Measurements from ENCODE around the gene KRT6B.

DNA sequence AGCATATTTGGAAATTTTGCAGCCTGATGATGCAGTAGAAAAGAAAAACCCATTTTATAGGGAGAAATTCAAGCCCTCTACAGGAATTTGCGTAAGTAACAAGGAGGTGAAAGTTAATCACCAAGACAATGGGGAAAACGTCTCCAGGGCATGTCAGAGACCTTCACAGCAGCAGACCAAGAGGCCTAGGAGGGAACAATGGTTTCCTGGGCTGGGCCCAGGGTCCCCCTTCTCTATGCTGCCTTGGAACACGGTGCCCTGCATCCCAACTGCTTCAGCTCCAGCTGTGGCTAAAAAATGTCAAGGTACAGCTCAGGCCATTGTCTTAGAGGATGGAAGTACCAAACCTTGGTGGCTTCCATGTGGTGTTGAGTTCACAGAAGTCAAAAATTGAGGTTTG, 28.1 kb upstream of the KRT6B start:
- TF ChIP-seq, protein P1, sequence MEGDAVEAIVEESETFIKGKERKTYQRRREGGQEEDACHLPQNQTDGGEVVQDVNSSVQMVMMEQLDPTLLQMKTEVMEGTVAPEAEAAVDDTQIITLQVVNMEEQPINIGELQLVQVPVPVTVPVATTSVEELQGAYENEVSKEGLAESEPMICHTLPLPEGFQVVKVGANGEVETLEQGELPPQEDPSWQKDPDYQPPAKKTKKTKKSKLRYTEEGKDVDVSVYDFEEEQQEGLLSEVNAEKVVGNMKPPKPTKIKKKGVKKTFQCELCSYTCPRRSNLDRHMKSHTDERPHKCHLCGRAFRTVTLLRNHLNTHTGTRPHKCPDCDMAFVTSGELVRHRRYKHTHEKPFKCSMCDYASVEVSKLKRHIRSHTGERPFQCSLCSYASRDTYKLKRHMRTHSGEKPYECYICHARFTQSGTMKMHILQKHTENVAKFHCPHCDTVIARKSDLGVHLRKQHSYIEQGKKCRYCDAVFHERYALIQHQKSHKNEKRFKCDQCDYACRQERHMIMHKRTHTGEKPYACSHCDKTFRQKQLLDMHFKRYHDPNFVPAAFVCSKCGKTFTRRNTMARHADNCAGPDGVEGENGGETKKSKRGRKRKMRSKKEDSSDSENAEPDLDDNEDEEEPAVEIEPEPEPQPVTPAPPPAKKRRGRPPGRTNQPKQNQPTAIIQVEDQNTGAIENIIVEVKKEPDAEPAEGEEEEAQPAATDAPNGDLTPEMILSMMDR (IDR thresholded peaks at IDR 0.05 in 4 of 5, conservative IDR thresholded peaks at IDR 0.05 in 1 of 5): no peak
- TF ChIP-seq POLR2A (IDR thresholded peaks at IDR 0.05): no peak

Data from gastrocnemius medialis (tissue), 4 donors.